Smooth muscle cell (in vitro differentiated cells): ENCODE data around the gene LEF1. TPM values are rescaled to one million over a fixed set of nuclear protein-coding genes. Genes with fewer than 3 reads are reported as not detected.

Experiments
- DNase-seq: peaks from one replicate; lab custom pipeline; 2025; ENCODE audit not compliant: unreplicated experiment; lab: John Stamatoyannopoulos, UW
- H2AFZ ChIP-seq: fragments of 200-600 bp; sonication (generic); 2 replicates; pipeline ENCODE4 v1.6.0; 2016; ENCODE audit warnings: antibody characterized with exemption, low read depth, mild to moderate bottlenecking
- H3F3A ChIP-seq: fragments of 200-600 bp; sonication (generic); 2 replicates; pipeline ENCODE4 v1.6.0; 2017; ENCODE audit warnings: antibody characterized with exemption, low read depth
- H3K27ac ChIP-seq: fragments of 200-600 bp; sonication (generic); 2 replicates; pipeline ENCODE4 v1.5.1; 2016; ENCODE audit warnings: low read depth, mild to moderate bottlenecking
- H3K27me3 ChIP-seq: fragments of 200-600 bp; sonication (generic); 2 replicates; pipeline ENCODE4 v1.6.1; 2016; ENCODE audit warnings: low read depth, mild to moderate bottlenecking
- H3K36me3 ChIP-seq: fragments of 200-600 bp; sonication (generic); 2 replicates; pipeline ENCODE4 v1.5.1; 2016; ENCODE audit warnings: low read depth
- H3K4me1 ChIP-seq: fragments of 200-600 bp; sonication (generic); 2 replicates; pipeline ENCODE4 v1.5.1; 2016; ENCODE audit warnings: low read depth
- H3K4me2 ChIP-seq: fragments of 200-600 bp; sonication (generic); 2 replicates; pipeline ENCODE4 v1.6.0; 2016; ENCODE audit warnings: mild to moderate bottlenecking
- H3K4me3 ChIP-seq: fragments of 200-600 bp; sonication (generic); 2 replicates; pipeline ENCODE4 v1.5.1; 2016; ENCODE audit warnings: mild to moderate bottlenecking
- H3K79me2 ChIP-seq: fragments of 200-600 bp; sonication (generic); 2 replicates; pipeline ENCODE4 v1.6.0; 2016; ENCODE audit warnings: low read depth, mild to moderate bottlenecking
- H3K9ac ChIP-seq: fragments of 200-600 bp; sonication (generic); 2 replicates; pipeline ENCODE4 v1.6.0; 2016; ENCODE audit warnings: low read depth
- H3K9me3 ChIP-seq: fragments of 200-600 bp; sonication (generic); replicated peaks from 2 replicates; pipeline ENCODE4 v1.5.1; 2016; ENCODE audit warnings: low read depth
- H4K20me1 ChIP-seq: fragments of 200-600 bp; sonication (generic); 2 replicates; pipeline ENCODE4 v1.6.0; 2016; ENCODE audit warnings: low read depth
- CTCF ChIP-seq: fragments of 200-600 bp; sonication (generic); IDR thresholded peaks from 2 replicates; pipeline ENCODE4 v1.5.1; 2017; ENCODE audit warnings: borderline replicate concordance, mild to moderate bottlenecking, antibody characterized with exemption; ENCODE audit not compliant: insufficient read depth, poor library complexity, severe bottlenecking
- whole genome bisulfite sequencing: methylation state at CpG from one replicate; pipeline ENCODE4 v1.1.7; 2016; ENCODE audit warnings: low lambda C conversion rate; 5-methylcytosine and 5-hydroxymethylcytosine counted together
- polyA plus RNA-seq: library from polyadenylated mRNA; unstranded; fragments of >200 nt; fragmentation: Nextera tagmentation; extraction: Ambion mirVana; gene quantifications from 2 replicates; pipeline ENCODE4 v1.2.1, GENCODE V29; 2016
- total RNA-seq: library from RNA; depleted of rRNA; stranded (reverse); fragments of >200 nt; gene quantifications from 2 replicates; pipeline ENCODE4 v1.2.3, GENCODE V29; 2014

LEF1 gene
- total and polyA plus RNA-seq, 2 experiments from 2014 or later: 87.3 to 96.2 TPM

GRCh38 chr4:108110450-108110849 lies 58.3 kb downstream of the LEF1 start:
- Histone ChIP-seq H3K9me3 (no peaks in the 10 kb centered on the region), H3K9ac (no peak overlapping the region), H3K36me3 (no peaks in the 10 kb centered on the region), H3K4me2 (no peak overlapping the region), H3K4me1 (peaks cover 17% of the 10 kb centered on the region), H3F3A (peaks cover 4% of the 10 kb centered on the region), H2AFZ (no peak overlapping the region), H3K27ac (no peak overlapping the region), H3K79me2 (peaks cover 64% of the 10 kb centered on the region), H3K27me3 (no peaks in the 10 kb centered on the region), H3K4me3 (no peak overlapping the region), H4K20me1 (peaks cover 95% of the 10 kb centered on the region)
- 77% methylated on average over 5 of the region's 5 CpGs for WGBS
- TF ChIP-seq CTCF: no peak
- no peak for DNase-seq

GRCh38 chr4:108109997-108110416 lies 58.7 kb downstream of the LEF1 start:
- H3F3A ChIP-seq: peaks cover 4% of the 10 kb centered on the region
- no peak overlapping the region for H3K9ac ChIP-seq
- no peak overlapping the region for H3K4me2 ChIP-seq
- no peak overlapping the region for H3K27ac ChIP-seq
- H3K4me3 ChIP-seq: no peak overlapping the region
- peaks cover 17% of the 10 kb centered on the region for H3K4me1 ChIP-seq
- H3K36me3 ChIP-seq: no peaks in the 10 kb centered on the region
- TF ChIP-seq CTCF: no peak
- peaks cover 94% of the 10 kb centered on the region for H4K20me1 ChIP-seq
- peaks cover 68% of the 10 kb centered on the region for H3K79me2 ChIP-seq
- WGBS: 85% methylated on average over 2 of the region's 2 CpGs
- DNase-seq: no peak
- H3K27me3 ChIP-seq: no peaks in the 10 kb centered on the region
- H3K9me3 ChIP-seq: no peaks in the 10 kb centered on the region
- no peak overlapping the region for H2AFZ ChIP-seq

GRCh38 chr4:108109111-108109510 lies 59.6 kb downstream of the LEF1 start:
- no peak for TF ChIP-seq CTCF
- 95% methylated on average over 4 of the region's 4 CpGs for WGBS

GRCh38 chr4:108107729-108108382 lies 60.9 kb downstream of the LEF1 start:
- 97% methylated on average over 6 of the region's 6 CpGs for whole genome bisulfite sequencing
- no peak for TF ChIP-seq CTCF
- peaks cover 1% of the 10 kb centered on the region for H3K4me1 ChIP-seq

More at GRCh38 chr4:108109111-108109510, 59.6 kb downstream of the LEF1 start:
- H3K4me1 ChIP-seq: peaks cover 13% of the 10 kb centered on the region
- DNase-seq: no peak
- no peak overlapping the region for H3K4me3 ChIP-seq
- H3K36me3 ChIP-seq: no peaks in the 10 kb centered on the region
- H3K9me3 ChIP-seq: no peaks in the 10 kb centered on the region
- no peak overlapping the region for H2AFZ ChIP-seq
- H4K20me1 ChIP-seq: peaks cover 90% of the 10 kb centered on the region
- H3K4me2 ChIP-seq: no peak overlapping the region
- no peak overlapping the region for H3K9ac ChIP-seq
- no peak overlapping the region for H3K27ac ChIP-seq
- H3K79me2 ChIP-seq: peaks cover 75% of the 10 kb centered on the region
- H3K27me3 ChIP-seq: no peaks in the 10 kb centered on the region
- no peaks in the 10 kb centered on the region for H3F3A ChIP-seq

More at GRCh38 chr4:108107729-108108382, 60.9 kb downstream of the LEF1 start:
- peaks cover 85% of the 10 kb centered on the region for H4K20me1 ChIP-seq
- no peaks in the 10 kb centered on the region for H3K36me3 ChIP-seq
- DNase-seq: no peak
- H3K4me3 ChIP-seq: no peak overlapping the region
- no peak overlapping the region for H3K4me2 ChIP-seq
- H3K9me3 ChIP-seq: no peaks in the 10 kb centered on the region
- H3K27ac ChIP-seq: no peak overlapping the region
- H3K9ac ChIP-seq: no peak overlapping the region
- H2AFZ ChIP-seq: no peak overlapping the region
- no peaks in the 10 kb centered on the region for H3K27me3 ChIP-seq
- no peaks in the 10 kb centered on the region for H3F3A ChIP-seq
- peaks cover 78% of the 10 kb centered on the region for H3K79me2 ChIP-seq
